ENCODE data around the gene RNF123.

Gene RNF123

DNA sequence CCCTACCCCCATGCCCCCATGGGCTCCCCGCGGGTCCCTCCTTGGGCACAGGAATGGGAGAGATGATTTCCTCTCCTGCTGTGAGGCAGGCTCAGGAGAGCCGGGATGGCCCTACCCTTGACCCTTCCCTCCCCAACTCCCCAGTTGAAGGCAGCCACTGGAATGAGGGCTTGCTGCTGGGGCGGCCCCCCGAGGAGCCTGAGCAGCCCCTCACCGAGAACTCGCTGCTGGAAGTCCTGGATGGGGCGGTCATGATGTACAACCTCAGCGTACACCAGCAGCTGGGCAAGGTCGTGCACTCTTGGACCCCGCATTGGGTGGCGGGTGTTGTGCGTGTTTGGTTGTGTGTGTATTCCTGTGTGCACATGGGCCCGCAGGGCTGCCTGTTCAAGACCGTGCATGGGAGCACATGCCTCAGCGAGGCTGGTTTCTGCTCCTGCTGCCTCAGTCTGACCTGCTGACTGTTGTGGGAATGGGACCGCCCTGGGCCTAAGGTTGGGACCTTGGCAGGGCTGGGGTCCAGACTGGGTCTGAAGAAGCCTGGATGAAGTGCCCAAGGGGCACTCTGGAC is 16.1 kb downstream of the RNF123 start:
- no peak for DNase-seq

DNA sequence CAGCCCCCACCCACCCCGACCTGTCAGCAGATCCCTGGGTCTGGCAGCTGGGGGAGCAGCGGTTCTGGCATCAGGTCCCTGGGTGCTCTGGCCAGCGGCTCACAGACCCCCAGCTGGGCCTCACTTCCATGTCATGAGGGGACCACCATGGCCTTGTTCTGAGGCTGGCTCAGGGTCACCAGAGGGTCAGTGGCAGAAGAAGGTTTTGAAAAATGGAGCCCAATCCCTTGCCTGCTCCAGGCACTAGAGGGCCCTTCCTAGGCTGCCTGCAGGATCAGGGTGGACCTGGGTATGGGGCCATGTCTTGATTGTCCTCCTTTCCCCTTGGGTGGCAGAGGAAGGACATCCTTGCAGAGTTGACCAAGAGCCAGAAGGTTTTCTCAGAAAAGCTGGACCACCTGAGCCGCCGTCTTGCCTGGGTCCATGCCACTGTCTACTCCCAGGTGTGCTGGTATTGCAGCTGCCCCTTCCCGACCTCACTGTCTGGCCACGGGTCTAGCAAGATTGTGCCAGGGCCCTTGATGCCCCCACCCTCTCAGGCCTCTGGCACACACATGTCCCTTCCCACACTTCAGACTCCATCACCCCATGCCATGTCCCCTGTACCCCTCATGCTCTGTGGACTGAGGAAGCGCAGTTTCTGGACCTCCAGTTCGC is 17.2 kb downstream of the RNF123 start:
- DNase-seq, result no peak

DNA sequence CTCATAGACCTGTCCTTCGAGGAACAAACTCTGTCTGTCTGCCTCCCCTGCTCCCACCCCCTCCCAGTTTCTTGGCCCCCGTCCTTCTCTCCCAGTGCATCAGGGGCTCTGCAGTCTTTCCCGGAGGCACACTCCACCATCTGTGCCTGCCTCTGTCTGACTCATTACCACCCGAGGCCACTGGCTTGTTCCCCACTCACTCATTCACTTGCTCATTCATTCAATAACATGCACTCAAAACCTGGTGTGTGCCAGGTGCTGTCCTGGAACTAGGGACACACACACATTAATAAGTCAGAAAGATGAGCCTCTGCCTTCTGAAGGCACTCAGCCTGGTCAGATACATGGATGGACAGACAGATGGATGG is 17.7 kb downstream of the RNF123 start:
- DNase-seq, result no peak

DNA sequence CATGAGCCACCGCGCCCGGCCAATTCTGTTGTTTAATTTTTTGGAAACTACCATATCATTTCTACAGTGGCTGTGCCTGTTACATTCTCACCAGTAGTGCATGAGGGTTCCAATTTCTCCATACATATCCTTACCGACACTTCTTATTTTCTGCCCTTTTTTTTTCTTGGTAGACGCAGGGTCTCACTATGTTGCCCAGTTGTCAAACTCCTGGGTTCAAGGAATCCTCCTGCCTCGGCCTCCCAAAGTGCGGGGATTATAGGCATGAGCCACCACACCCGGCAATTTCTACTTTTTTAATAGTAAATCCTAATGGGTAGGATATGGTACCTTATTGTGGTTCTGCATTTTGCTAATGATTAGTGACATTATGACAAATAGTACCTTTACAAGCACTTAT is 20.5 kb downstream of the RNF123 start:
- DNase-seq, result no peak

DNA sequence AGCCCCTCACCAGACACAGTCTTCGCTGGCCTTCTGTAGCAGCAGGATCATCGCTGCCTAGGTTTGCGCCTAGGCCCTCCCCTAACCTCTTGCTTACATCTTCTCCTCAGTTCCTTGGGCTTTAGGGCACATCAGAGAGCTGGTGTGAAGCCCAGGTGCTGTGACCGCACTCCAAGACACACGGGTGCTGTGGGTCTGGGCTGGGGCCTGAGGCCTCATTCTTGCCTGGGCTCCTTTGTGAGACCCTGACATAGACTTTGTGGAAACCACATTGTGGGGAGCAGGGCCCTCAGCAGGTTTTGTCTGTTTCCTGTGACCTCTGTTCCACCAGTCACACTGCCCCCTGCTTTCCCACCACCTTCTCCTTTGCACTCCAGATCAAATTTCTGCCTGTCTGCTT is 22.1 kb downstream of the RNF123 start:
- DNase-seq, result no peak

DNA sequence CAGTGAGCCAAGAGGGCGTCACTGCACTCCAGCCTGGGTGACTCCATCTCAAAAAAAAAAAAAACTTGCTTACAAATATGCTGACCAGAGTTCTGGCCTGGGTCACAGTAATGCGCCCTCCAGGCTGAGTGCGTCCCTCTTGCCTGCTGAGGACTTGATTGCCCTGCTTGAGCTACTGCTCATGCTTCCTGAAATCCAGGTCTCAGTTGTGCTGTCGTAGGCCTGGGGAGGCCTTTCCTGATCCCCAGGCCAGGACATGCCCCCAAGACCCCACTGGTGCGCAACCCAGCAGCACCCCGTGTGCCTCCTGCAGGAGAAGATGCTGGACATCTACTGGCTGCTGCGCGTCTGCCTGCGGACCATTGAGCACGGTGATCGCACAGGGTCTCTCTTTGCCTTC is 22.8 kb downstream of the RNF123 start:
- DNase-seq, result no peak

DNA sequence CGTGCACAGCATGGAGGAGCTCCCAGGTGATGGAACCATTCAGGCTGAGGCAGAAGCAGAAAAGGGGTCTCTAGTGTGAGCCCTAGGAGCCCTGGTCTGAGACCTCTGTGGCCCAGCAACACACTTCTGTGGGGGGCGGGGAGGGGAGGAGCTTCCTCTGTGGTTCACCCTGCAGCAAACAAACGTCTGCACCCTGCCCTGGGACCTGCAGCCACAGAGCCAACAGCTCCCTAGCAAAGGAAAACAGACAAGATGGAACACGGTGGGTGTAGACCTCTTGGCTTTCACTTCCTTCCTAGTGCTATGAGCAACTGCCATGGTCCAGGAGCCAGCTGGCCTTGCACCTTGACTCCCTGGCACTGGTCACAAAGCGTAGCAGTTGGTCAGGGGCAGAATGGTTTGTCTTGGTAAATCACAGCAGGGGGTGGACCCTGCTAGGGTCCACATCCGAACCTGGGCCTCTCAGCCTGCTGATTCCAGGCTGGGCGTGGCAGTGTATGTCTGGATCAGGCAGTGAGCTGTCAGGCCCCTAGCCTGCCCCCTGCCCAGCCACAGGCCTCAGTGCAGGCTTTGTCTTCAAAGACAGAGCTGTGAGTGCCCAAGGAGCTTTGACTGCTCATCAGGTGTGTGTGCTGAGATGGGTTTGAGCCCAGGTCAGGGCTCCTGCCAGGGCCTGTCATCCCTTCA is 23.4 kb downstream of the RNF123 start:
- no peak for DNase-seq

DNA sequence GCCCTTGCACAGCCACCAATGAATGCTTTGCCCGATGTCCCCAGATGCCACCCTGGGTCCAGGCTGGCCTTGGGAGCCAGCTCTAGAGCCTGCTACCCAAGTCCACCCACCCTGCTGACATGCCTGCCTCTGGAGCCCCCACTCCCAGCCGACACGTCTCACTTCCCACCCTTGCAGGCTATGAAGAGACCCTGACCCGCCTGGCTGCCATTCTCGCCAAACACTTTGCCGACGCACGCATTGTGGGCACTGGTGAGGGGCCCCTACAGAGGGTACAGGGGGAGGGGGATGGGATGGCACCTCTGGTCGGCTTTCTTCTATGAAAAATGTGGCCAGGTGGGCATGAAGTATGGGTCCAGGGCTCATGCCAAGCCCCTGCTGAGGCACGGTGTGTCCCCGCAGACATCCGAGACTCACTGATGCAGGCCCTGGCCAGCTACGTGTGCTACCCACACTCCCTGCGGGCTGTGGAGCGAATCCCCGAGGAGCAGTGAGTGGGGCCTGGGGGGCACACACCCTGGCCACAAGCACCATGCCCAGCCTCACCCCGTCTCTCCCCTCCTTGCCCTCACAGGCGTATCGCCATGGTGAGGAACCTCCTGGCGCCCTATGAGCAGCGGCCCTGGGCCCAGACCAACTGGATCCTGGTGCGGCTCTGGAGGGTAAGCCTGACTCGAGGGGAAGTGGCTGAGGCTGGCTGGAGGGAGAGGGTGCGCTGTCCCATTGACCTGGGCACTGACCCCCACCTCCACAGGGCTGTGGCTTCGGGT is 24.2 kb downstream of the RNF123 start:
- DNase-seq, result no peak

DNA sequence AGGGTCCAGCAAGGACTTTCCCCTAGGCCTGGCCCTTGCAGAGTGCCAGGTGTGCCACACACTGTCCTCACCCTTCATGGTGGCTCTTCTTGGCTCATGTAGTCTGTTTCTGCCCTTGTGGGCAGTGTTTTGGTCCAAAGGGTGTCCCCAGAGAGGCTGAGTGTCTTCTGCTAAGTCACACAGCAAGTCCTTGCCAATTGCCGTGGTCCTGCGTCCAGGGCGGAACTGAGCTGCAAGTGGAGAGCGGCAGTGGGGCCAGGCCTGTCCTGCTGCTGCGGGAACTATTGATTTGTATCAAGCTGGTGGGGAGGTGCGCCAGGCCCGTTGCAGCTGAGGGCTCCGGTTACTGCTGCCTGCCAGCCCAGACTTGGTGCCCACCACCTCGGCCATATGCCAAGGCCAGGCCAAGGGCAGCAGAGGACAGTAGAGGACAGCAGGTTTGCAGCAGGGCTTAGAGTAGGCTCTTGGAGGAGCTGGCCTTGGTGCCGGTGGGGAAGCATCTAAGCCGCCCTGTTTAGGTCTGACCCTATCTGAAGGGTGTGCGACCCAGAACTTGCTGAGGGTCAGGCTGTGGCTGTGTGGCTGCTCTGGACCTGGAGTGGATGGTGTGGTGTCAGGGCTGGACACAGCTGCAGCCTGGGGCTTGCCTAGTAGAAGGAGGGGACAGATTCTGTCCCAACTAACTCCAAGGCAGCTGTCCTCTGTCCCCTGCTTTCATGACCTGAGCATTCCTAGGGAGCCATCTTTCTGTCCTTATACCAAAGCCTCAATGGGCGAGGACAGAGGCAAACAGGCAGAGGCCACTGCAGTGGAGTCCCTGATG is 25.6 kb downstream of the RNF123 start:
- no peak for DNase-seq

DNA sequence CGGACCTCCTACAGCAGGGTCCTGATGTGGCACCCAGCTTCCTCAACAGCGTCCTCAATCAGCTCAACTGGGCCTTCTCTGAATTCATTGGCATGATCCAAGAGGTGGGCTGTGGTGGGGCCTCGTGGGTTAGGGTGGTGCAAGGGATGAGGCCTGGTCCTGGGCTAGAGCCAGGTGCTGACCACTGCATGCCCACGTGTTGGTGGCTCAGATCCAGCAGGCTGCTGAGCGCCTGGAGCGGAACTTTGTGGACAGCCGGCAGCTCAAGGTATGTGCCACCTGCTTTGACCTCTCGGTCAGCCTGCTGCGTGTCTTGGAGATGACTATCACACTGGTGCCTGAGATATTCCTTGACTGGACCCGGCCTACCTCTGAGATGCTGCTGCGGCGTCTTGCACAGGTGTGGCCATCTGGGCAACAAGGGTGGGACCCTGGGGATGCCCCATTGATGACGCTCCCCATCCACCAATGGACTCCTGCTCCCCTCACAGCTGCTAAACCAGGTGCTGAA is 26.3 kb downstream of the RNF123 start:
- no peak for DNase-seq

DNA sequence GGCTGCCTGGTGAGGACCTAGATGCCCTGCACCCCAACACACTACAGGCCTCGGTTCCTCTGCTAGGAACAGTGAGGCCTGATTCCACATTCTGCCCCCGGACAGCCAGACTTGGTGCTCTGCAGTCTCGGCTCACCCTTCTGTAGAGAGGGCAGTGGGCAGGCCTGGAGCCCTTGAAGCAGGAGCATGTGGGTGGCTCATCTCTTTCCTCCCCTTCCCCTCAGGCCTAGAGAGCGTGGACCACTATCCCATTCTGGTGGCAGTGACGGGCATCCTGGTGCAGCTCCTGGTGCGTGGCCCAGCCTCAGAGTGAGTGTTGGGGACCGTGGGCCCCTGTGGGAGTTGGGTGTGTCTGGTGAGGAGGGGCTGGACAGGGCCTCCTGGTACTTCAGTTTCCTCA is 26.8 kb downstream of the RNF123 start:
- DNase-seq, result no peak

DNA sequence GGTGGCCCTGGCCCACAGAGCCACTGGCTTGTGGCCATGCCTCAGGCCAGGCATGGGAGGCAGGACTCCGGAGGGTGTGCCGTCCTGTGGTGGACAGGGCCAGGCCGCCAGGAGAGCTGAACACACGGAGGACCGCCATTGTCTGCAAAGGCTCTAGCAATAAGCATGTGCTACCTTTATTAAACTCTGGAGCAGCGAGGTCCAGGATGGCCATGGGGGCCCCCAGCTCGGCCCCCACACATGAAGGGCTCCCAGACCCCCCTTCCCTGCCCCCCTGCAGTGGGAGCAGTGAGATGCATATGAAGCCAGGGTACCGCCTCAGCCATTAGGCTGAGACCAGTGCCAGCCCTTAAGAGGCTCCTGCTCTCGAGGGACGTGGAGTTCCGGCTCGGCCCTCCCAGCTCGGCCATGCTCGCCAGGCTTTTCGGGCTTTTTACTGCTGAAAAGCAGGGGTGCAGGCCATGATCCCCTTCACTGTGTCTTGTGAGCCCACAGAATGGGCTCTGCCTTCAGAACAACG is 27.4 kb downstream of the RNF123 start:
- no peak for DNase-seq

DNA sequence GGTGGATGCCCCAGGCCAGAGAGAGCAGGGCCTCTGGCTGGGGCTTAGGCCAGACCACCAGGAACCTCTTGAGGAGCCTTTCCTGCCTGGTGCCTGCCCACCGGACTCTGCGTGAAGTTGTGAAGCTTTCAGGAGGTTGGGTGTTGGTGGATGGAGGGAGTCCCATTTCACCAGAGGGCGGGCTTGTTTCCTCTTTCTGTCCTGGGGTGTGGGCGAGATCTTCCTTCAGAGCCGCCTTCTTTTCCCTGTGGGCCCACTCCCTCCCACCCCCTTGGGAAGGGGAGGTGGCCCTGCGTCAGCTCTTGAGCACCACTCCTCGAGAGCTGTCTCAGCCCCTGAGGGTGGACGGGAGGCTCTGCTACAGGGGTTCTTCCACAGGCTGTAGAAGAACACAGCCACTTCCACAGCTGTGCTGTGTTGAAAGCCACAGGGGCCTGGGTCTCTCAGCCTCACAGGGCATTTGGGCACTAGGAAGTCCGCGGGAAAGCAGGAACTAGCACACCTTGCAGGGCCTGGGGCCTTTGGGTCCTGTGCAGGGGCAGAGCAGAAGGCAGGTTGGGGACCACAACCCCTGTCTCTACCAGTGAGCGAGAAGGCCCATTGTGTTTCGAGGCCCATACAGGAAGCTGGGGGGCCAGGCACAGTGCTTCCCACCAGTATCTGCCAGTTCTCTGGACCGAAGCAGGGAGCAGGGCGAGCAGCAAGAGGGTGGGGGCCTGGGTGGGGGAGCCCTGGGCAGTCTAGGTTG is 28.0 kb downstream of the RNF123 start:
- peak in 1 of 3 donors; percentile 12 for DNase-seq

DNA sequence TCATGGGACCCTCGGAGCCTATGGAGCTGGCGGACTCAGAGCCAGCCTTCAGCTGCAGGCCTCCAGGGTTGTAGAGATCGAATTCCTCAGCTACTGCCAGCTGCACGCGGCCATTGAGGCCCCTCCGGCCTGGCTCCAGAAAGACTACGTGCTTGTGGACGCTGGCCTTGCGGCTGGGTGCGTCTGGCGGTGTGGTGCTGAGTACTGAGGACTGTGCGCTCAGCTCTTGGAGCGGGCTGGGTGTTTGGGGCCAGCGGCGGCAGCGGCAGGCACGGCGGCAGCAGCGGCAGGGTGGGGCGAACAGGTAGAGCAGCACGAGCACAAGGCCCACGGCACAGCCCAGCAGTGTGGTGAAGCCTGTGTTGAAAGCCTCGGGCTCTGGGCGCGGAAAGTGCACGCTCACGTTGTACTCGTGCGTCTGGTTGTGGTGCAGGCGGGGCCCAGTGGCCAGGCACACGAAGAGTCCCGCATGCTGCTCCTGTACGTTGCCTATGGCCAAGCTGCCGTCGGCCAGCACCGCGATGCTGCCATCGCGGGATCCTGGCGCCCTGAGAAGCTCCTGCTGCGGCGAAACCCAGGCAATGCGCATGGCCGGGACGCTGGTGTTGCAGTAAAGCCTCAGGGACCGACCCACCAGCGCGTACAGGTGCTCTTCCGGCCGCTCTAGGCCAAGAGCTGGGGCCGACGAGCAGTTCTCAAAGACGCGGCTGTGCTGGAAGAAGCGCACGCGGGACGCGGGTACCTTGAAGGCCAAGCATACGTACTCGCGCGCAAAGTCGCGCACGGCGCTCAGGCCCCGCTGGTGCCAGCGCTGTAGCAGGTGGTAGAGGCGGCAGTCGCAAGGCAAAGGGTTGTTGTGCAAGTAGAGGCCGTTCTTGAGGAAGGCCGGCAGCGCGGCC is 28.9 kb downstream of the RNF123 start:
- no peak for DNase-seq

DNA sequence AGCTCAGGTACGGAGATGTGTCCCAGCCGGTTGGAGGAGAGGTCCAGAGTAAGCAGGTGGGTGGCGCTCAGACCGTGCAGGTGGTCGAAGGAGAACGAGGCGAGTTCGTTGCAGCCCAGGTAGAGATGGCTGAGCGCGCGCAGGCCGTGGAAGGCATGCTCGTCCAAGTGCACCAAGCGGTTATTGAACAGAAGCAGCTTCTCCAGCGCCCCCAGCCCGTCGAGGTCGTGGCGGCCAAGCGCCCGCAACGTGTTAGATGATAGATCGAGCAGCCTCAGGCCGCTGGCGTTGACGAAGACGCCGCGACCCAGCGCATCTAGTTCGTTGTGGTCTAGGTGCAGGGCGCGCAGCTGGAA is 29.5 kb downstream of the RNF123 start:
- peak in 1 of 3 donors; percentile 7 for DNase-seq

DNA sequence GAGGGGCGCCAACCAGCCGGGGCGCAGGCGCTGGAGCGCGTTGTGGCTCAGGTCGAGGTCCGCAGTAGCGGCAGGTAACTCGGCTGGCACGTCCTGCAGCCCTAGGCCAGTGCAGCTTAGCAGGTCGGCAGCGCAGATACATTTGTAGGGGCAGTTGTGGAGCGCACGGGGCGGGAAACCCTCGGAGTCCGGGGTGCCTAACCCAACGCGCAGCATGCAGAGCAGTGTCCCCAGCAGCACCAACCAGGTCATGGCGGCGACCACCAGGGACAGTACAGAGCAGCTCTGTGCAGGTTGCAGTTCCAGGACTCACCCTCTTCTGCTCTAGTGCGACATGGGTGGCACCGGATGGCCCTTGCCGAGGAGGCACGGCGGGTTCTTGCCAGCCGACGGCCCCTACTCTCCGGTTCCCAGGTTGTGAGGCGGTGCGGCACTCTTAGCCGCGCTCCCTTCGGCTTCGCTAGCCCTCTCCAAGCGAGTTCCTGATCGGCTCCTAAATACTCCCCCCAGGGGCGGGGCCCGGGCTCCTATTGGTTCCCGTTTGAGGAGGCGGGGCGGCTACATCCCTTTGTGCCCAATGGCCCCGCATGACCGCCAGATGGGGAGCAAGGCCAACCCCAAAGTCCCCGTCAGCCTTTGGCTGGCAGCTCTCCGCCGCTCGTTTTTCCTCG is 30.0 kb downstream of the RNF123 start, which contains the start of gene AMIGO3:
Gene AMIGO3 (minus strand): TSS at position 471 of the 671 bp plus-strand sequence. CDS start 219 bp downstream, at position 252.
- peak; percentile 95 to 99 (median 97) for DNase-seq

DNA sequence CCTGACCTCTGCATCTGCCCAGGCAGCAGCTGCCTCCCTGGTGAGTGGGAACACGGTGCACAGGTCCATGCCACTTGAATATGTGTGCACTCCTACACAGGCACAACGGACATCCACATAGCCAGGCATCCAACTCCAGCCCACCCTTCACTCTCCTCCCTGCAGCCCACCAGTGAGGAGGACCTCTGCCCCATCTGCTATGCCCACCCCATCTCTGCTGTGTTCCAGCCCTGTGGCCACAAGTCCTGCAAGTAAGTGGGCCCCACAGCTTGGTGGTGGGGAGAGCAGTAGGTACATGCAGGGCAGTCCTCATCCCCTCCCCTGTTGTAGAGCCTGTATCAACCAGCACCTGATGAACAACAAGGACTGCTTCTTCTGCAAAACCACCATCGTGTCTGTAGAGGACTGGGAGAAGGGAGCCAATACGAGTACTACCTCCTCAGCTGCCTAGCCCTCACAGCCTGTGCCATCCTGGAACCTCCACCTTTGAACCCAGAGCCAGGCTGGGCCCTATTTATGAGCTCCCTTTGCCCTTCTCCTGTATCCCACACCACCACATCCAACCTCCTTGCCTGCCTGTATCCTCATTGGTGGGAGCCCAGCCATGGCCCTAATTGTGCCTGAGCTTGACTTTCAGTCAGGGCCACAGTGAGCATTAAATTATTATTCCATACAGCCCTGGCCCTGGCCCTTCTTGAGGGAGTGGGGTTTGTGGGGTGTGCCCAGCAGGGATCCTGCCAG is 31.7 kb downstream of the RNF123 start:
- no peak for DNase-seq

DNA sequence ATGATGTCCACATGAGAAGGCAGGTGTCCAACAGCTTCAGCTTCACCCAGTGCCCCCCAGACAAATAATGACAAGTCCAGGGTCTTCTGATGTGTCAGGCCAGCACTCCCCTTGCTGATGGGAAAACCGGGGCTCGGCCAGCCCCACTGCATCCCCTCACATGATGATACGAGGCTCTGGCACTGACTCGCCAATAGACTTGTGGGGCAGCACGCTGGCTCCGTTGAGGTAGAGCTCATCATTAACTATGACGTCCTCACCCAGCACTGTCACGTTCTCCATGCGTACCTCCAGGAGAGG is 32.2 kb downstream of the RNF123 start:
- no peak for DNase-seq
